ENCODE measurements around the gene LRP1-AS.

The LRP1-AS gene

DNA sequence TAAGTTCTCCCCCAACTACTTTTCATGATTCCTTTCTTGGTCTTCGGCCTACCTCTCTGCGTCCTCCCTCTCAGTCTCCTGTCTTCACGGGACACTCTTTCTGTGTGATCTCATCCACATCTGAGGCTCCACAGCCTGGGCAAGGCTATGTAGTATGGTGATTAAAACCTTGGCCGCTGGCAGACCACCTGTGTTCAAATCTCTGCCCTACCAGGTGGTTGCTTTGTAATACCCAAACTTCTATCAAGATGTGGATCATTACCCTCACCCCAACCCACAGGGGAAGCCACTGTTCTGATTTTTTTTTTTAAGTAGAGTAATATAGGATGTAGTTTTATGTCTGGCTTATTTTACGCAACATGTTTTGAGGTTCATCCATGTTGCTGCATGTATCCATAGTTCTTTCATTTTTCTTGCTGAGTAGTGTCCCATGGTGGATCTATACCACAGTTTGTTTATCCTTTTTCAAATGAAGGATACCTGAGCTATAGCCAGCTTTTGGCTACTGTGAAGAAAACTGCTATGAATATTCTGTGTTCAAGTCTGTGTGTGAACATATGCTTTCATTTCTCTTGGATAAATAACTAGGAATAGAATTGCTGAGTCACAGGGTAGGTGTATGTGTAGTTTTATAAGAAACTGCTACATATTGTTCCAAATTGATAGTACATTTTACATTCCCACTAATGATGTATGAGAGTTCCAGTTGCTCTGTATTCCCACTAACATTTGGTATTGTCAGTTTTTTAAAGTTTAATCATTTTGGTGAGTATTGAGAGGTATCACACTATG lies 27.9 kb downstream of the LRP1-AS start:
- no peak for DNase-seq (ENCODE audit: low read depth)

DNA sequence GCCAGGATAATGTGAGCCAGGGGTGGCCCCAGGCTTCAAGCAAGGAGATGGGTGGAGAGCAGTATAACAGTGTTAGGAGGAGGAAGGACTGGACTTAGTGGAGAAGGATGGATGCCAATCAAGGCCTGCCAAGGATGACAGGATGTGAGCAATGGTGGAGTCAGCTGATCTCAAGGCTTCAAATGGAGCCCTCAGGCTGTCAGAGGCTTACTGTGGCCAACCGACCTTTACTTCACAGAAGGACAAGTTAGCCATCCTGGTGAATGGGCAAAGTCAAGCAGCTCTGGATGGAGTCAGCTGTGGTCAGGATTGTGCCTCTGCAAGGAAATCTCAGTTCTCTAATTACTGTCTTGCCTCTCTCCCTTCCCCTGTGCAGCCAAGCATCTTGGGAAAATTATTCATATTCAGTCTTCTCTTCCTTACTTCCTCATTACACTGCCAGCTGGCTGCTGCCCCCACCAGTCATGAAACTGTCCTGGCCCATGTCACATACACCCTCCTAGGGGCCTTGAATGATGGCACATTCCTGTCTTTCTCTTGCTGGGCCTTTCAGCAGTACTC lies 28.6 kb downstream of the LRP1-AS start:
- peak; percentile 34 for DNase-seq (ENCODE audit: low read depth)

DNA sequence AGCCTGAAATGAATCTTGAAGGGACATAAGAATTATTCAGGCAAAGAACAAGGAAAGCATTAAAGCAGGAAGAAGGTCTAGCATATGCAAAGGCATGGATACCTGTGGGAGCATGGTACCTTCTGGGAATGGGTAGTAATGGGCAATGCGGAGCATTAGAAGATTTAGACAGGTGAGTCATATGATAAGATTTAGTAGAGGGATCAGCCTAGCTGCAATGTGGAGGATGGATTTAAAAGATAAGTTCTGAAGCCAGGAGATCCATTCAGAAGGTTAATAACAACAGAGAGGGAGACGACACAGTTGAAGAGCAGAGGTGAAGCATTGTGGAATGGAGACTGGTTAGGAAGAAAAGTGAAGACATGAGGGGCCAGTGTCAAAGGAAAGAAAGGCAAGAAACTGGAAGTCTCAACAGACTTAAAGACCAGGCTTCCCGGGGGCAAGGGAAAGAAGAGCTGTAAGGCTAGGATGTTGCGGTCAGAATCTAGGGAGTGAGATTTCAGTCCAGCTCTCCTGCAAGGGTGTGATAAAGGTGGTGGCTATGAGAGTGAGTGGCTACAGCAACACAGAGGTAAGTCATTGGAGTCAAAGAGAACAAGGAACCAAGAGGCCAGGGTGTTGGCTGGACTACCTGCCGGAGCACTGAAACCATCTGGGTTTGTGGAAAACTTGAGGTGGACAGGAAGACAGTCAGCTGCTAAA lies 30.7 kb downstream of the LRP1-AS start:
- DNase-seq (ENCODE audit: low read depth) = no peak

DNA sequence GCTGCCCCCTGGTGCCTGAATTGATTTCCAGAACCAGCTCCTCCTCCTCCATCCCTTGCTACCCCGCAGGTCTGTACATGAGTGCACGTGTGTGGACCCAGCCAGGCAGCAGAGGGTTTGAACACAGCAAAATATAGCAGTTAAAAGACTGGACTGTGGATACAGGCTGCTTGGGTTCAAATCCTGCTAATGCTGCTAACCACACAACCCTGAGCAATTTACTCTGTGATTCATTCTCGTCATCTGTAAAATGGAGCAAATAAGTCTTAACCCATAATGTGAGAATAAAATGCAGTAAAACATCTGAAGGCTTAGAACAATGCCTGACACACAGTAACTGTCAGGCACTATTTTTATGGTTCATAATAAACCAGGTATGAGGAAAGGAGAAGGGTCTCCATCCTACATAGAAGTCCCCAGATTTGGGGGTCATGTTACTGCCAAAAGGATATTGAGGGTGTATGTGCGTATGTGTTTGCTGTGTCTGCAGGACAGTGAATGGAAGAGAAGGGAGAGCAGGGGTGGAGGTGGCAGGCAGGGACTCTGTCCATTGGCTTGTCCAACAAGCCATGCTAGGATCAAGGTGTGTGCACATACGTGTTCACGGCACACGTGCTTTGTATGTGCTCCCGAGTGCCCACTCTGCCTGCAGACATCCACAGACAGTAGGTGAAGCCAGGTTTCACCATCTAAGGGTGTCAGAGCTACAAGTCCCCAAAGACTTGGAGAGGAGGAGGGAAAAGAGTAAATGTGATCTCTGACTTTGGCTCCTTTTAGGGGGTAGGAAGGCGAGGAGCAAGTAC lies 34.7 kb downstream of the LRP1-AS start:
- DNase-seq (ENCODE audit: low read depth) = no peak

DNA sequence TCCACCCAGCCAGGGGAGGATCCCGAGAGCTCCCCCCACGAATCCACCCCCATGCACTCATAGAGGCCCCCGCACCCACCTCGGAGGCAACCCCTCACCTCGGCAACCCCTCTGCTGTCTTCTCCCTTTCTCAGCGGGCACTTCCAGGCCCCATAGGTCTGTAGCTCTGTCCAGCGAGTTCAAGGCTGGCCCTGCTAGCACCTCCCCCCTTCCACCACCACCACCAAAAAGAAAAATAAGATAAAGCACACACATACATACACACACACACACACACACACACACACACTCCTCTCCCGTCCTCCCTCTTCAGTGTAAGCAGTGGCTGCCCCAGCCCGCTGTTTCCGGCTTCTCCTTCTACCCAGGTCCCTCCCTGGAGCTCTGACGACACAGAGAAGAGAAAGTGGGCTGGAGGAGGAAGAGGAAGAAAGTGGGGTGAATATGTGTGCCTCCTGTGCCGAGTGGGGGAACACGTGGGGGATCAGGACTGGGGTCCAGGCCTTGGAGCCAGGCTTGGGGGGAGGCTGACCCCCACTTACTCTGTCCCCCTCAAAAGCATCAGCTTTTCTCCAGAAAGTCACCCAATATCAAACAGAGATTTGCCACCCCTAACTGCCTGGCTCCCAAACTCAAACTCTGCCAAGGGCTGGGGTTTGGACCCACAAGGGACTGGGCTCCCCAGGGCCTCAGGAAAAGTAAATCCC lies 36.2 kb downstream of the LRP1-AS start, which contains the start of gene STAT6:
TSS of gene STAT6 (minus strand) at position 332 of the 704 bp plus-strand sequence. CDS start 3,084 bp downstream, outside the sequence.
- peak; percentile 90 for DNase-seq (ENCODE audit: low read depth)

DNA sequence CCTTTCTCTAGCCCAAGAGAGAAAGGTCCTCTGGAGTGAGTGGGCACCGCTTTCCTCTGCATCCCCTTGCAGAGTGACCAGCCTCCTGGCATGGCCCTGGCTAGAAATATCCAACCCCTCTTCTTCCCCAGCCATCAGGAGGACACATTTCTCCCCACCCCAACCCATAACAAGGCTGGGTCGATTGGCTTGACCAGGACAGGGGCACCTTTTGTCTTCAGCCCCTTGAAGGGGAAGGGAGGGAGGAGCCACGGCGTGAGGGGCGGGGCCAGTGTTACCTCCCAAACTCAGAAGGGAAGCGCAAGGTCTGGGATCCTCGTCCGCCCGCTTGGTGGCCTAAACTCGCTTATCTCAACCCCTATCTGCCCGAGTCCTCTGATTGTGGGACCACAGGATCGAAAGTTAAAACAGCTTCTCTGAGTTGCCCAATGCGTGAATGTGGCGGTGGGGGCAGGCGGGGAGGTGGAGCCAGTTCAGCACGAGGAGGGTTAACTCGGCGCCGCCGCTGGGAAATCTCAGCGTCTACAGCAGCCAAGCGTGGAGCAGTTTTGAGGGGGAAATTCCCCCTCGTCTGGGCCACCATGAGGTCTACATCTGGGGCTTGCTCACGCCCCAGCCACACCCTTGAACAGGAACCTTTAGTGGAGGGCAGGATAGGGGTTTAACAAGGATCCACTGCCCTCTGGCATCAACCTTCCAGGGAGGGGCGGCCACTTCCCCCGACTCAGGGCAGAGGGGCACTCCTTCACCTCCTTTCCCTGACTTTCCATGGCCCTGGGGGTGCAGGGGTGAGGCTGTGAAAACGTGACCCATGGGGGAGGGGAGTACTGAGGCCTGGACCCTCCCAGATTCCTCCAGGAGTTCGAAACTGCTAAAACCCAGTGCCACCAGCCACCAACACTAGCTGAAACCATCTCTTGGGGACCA lies 37.1 kb downstream of the LRP1-AS start:
- DNase-seq (ENCODE audit: low read depth) = no peak

DNA sequence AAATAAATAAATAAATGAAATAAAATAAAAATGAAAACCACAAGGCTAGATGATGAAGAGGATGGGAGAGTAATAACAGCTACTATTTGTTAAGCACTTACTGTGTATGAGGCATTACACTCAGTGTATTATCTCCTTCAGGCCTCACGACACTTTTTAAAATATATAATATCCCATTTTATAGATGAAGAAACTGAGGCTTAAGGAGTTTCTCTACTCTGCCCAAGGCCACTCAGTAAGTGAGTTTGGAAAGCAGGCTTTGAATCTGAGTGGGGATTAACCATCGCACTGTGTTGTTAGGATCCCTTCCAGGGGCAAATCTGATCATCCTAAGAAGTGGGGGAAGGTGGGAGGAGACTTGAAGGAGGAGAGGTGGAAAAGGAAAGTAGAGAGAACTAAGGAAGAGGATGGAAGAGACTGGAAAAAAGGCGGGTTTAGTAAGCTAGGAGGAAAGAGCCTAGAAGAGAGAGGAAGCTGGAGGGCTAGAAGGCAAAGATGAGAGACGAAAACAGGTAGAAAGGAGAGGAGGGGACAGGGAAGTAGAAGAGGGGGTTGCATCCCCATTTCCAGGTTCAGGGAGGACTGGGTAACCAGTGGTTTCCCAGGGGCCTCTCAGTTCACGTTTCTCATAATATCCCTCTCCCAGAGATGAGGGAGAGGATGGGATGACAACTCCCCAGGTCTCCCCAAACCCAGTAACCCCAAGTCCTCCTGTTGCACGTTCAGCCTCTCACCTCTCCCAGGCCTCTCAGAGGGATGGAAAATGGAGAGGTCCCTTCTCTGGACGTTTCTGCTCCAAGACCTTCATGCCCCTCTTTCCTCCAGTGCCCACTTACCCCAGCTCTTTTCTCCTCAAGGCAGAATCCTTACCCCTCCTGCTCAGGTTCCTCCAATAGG lies 38.0 kb downstream of the LRP1-AS start:
- DNase-seq (ENCODE audit: low read depth) = no peak

DNA sequence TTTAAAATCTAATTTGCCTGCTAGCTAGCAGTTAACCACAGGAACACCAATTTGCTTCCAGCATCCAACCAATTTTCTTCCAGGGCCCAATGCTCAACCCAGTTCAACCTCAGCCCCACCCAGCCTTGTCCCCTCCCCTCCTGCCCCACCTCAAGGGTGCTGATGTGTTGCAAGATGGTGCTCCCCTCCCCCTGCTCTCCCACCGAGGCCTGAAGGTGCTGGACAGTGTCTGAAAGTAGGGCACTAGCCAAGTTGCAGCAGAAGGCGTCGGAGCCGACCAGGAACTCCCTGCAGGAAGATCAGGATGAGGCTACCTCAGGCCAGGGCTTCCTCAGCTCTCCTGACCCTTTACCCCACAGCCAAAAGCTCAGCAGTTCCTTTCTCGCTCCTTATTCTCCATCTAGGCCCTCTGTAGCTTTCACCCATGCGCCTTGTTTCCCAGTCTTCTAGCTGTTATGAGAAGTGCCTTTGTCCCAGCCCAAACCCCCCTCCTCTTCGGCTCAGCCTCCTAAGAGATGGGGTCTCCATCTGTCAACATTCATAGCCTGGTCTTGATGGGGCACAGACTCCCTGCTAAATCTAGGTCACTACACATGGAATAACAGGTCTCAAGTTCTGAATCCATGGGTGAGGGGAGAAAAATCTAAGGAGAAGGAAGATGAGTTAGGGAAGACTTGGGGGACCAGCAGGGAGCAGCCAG lies 39.8 kb downstream of the LRP1-AS start:
- DNase-seq (ENCODE audit: low read depth) = no peak

DNA sequence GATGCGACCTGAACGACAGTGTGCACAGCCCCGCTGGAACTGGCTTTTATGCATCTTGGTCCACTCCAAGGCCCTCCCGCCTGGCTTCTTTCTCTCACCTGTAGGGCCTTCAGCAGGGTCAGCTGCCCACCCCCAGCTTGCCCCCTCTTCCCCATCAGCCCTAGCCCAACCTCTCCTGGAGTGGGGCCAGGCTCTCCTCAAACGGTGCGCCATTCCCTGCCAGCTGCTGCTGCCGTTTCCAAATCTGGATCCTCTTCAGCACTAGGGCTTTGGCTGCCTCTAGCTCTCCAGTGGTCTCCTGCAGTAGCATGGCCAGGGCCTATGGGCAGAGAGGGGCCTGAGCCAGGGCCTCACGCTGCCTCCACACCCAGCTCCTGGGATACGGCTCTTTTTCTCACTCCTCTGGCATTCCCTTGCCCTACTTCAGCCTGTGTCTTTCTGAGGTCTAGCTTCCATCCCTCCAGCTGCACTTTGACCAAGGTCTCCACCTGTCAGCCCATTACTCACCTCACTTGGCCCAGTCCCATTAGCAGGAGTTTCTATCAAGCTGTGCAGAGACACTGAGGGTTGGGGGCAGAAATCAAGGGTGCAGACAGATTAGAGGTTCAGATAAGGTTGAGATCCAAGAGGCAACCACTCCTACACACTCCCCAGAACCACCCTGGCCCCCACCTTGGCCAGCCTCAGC lies 41.3 kb downstream of the LRP1-AS start:
- no peak for DNase-seq (ENCODE audit: low read depth)

DNA sequence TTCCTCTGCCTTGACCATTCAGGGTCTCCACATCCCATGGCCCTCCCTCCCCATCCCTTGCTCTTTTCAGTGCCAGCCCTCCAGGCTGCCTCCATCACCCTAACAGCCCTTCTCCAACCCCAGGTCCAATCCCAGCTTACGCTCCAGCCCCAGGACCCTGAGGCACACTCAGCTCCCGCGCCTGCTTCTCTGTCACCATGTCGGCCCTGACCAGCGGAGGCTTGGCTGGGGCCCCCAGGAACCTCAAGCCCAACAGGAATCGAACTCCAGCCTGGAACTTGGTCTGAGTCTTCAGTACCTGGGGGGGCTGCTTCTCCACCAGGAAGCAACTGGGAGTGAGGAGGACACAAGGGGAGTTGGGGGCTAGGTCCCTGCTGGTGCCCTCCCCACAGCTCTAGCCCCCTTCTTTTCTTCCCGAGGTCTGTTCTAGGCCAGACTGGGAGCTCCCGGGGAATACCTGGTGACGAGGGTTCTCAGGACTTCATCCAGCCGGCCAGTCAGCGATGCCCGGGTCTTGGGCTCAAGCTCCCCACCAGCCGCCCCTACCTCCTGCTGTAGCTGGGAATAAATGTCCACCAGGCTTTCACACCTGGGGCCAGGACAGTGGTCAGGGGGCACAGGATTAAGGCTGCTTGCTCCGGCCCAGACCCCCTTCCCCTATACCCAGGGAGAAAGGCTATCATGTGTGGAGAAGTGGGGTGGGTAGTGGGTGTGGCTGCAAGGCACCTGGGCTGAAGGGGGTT lies 42.2 kb downstream of the LRP1-AS start:
- peak; percentile 0 for DNase-seq (ENCODE audit: low read depth)

DNA sequence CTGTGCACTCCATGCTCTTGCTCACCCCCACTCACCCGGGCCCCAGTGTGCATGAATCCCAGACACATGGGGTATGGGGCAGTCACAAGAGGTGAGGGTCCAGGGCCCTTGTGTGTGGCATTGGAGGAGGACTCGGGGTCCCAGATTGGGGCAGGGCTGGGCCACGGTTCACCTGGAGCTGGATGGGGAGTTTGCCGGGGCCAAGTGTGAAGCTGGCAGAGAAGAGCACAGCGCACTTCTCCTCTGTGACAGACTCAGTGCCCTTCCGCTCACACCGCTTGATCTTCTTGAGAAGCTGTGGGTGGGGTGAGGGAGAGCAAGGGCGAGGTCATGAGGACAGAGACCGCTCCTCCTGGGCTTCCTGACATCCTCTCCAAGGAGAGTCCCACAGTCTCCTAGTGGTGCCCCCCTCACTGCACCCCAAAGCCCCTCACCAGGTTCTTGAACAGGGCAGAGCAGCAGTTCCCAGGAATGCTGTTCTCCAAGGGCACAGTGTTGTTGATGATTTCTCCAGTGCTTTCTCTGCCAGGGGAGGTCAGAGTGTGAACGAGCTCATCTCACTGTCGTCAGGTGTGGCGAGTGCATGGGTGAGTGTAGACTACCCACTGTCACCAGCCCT lies 43.0 kb downstream of the LRP1-AS start:
- no peak for DNase-seq (ENCODE audit: low read depth)

DNA sequence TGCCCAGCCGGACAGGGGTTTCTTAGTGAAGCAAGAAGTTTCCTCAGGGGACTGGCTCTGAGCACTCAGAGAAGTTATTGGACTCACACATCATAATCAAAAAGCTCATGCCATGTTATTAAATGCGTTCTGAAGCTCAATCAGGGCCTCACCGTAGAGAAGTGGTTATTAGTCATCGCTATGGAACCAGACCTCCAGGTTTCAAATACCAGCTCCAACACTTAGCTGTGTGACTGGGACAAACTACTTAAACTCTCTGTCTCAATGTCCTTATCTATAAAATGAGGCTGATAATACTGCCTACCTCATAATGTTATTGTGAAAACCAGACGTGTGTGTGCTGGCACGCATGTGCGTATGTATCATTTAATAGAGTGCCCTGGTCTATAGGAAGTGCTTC lies 43.6 kb downstream of the LRP1-AS start:
- DNase-seq (ENCODE audit: low read depth) = no peak

DNA sequence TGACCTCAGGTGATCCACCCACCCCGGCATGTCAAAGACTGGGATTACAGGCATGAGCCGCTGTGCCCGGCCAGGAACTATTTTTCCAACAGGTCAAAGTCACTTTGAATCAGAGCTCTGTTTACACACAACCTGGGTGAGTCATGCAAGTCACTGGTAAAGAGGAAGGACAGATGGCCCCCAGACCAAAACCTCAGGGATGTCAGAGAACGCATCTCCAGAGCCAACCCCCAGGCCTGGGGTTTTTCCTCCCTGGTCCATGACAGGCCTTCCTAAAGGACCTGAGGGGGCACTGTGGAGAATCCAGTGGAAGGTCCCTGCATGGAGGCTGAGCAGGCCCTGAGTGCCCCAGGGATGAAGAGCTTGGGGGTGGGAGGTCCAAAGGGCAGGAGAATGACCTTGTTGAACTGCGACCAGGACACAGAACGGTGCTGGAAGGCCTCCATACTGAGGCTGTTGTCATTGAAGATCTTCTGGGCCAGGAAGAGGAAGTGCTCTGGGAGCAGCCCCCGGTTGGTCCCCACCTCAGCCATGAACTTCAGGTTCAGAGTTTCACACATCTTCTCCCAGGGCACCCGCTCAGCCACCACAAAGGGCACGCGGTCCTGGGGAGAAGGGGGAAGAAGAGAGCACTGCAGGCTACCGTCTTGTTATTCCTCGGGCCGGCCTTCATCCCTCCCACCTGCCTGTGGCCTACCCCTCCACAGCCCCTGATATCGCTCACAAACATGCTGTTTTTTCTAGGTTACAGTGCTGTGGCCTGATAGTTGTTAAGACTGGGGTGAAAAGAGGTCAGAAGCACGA lies 45.3 kb downstream of the LRP1-AS start:
- no peak for DNase-seq (ENCODE audit: low read depth)

DNA sequence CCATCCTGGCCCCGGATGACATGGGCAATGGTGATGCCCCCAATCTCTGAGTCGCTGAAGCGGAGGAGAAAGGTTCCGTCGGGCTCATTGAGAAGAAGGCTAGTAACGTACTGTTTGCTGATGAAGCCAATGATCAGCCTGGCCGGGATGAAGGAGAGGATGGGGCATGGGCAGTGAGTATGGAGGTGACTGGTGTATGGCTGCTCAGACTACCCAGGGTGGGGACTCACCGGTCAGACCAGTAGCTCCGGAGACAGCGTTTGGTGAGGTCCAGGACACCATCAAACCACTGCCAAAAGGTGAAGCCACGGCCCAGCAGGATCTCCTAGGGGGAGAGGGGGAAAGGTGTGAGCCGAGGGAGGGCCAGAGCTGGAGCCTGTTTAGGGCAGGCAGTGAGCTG lies 47.7 kb downstream of the LRP1-AS start:
- no peak for DNase-seq (ENCODE audit: low read depth)

DNA sequence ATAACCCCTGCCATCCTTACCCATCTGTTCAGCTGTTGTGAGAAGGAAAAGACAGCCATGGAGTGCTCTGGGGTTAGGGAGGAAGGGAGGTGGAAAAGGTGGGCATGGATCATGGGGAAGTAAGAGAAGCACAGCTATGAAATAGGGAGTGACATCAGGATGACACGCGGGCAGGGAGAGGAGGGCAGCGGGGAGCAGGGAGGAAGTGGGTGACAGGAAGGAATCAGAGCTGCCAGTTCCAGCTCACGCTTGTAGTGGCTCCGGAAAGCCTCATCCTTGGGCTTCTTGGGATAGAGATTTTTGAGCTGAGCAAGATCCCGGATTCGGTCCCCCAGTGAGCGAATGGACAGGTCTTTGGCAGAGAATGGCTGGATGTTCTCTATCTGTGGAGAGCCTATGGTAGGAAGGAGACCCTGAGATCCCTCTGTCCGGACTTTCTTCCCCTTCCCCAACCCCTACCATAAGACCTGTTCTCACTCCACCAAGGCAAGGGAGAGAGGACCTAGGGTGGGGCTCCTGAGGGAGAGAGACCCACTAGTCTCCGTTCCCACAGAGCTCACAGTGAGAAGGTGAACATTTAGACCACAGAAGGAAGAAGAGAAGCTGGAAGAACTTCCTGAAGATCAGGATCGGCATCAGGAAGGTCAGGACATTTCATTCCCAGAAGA lies 48.2 kb downstream of the LRP1-AS start:
- DNase-seq (ENCODE audit: low read depth) = no peak

DNA sequence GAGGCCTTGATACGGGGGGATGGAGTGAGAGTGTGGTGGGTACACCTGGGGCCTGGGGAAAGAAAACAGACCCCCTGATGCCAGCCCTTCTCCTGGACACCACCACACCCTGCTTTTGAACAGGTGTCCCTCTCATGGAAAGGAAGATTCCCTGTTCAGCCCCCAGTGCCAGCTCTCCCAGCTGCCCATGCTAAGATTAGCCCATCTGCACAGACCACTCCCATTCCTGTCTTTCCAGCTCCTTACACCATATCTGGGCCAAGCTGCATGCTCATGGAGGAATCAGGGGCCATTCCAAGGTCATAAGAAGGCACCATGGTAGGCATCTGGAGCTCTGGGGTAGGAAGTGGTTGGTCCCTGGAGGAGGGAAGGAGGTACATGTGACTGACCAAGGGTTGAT lies 48.9 kb downstream of the LRP1-AS start:
- DNase-seq (ENCODE audit: low read depth) = no peak

Data from fibroblast of gingiva (primary cell).